Neural cell (in vitro differentiated cells): ENCODE measurements around the gene FREM2. TPM values are rescaled to one million over a fixed set of nuclear protein-coding genes. Genes with fewer than 3 reads are reported as not detected.

Source experiments
- H2AFZ ChIP-seq: fragments of 200-600, 300-800 bp; sonication (generic), shearing (Covaris generic); 2 replicates; pipeline ENCODE4 v1.6.0; 2014; ENCODE audit warnings: low read depth, mild to moderate bottlenecking, antibody characterized with exemption, low read length, moderate library complexity
- H3F3A ChIP-seq: fragments of 200-600 bp; shearing (Covaris generic); 2 replicates; pipeline ENCODE4 v1.6.1; 2016; ENCODE audit warnings: mild to moderate bottlenecking, moderate library complexity, mixed read lengths, antibody characterized with exemption, low read length; ENCODE audit not compliant: insufficient read depth, poor library complexity, severe bottlenecking
- H3K27ac ChIP-seq: fragments of 200-600, 300-800 bp; sonication (generic), shearing (Covaris generic); 2 replicates; pipeline ENCODE4 v1.5.1; 2014; ENCODE audit warnings: mild to moderate bottlenecking, low read length, moderate library complexity
- H3K27me3 ChIP-seq: fragments of 300-800, 200-600 bp; sonication (generic), shearing (Covaris generic); 2 replicates; pipeline ENCODE4 v1.6.0; 2014; ENCODE audit warnings: mild to moderate bottlenecking, low read depth, low read length, moderate library complexity; ENCODE audit not compliant: insufficient read depth
- H3K36me3 ChIP-seq: fragments of 300-800, 200-600 bp; sonication (generic), shearing (Covaris generic); 2 replicates; pipeline ENCODE4 v1.5.1; 2014; ENCODE audit warnings: mild to moderate bottlenecking, antibody characterized with exemption, low read length, moderate library complexity; ENCODE audit not compliant: insufficient read depth
- H3K4me2 ChIP-seq: fragments of 300-800, 200-600 bp; sonication (generic), shearing (Covaris generic); 2 replicates; pipeline ENCODE4 v1.6.0; 2014; ENCODE audit warnings: mild to moderate bottlenecking, low read length
- H3K4me3 ChIP-seq: fragments of 300-800, 200-600 bp; sonication (generic), shearing (Covaris generic); 2 replicates; pipeline ENCODE4 v1.5.1; 2014; ENCODE audit warnings: mild to moderate bottlenecking, low read length, moderate library complexity
- H3K79me2 ChIP-seq: fragments of 200-600 bp; shearing (Covaris generic); replicated peaks from 2 replicates; pipeline ENCODE4 v1.6.0; 2014; ENCODE audit warnings: mild to moderate bottlenecking, low read length, moderate library complexity; ENCODE audit not compliant: insufficient read depth
- H3K9ac ChIP-seq: fragments of 300-800, 200-600 bp; sonication (generic), shearing (Covaris generic); 2 replicates; pipeline ENCODE4 v1.6.1; 2016; ENCODE audit warnings: mild to moderate bottlenecking, low read length, mixed read lengths
- H3K9me2 ChIP-seq: fragments of 200-600 bp; shearing (Covaris generic); 2 replicates; pipeline ENCODE4 v1.6.1; 2016; ENCODE audit warnings: mild to moderate bottlenecking, low read length, mixed read lengths; ENCODE audit not compliant: insufficient read depth
- H3K9me3 ChIP-seq: fragments of 200-600, 300-800 bp; sonication (generic), shearing (Covaris generic); 2 replicates; pipeline ENCODE4 v1.6.1; 2016; ENCODE audit warnings: mild to moderate bottlenecking, mixed run types, low read length, moderate library complexity, mixed read lengths
- H4K20me1 ChIP-seq: fragments of 200-600 bp; shearing (Covaris generic); 2 replicates; pipeline ENCODE4 v1.6.1; 2016; ENCODE audit warnings: mild to moderate bottlenecking, mixed run types; ENCODE audit not compliant: insufficient read depth
- CTCF ChIP-seq: fragments of 450-650 bp; IDR thresholded peaks from 2 replicates; pipeline ENCODE4 v1.5.1; 2014; ENCODE audit warnings: antibody characterized with exemption, mild to moderate bottlenecking, moderate library complexity; ENCODE audit not compliant: poor library complexity, severe bottlenecking
- EP300 ChIP-seq: fragments of 450-650 bp; conservative IDR thresholded peaks from 2 replicates; pipeline ENCODE4 v1.6.1; 2014; ENCODE audit warnings: antibody characterized with exemption, mild to moderate bottlenecking, moderate library complexity; ENCODE audit not compliant: poor library complexity, severe bottlenecking
- EZH2 ChIP-seq: fragments of 200-600, 300-800 bp; shearing (Covaris generic), sonication (generic); IDR thresholded peaks from 2 replicates; pipeline ENCODE4 v1.6.1; 2014; ENCODE audit warnings: antibody characterized with exemption, low read length, borderline replicate concordance, mild to moderate bottlenecking; ENCODE audit not compliant: insufficient read depth, poor library complexity, severe bottlenecking
- MXI1 ChIP-seq: fragments of 450-650 bp; conservative IDR thresholded peaks from 2 replicates; pipeline ENCODE4 v1.6.1; 2014; ENCODE audit warnings: antibody characterized with exemption, mild to moderate bottlenecking; ENCODE audit not compliant: poor library complexity, severe bottlenecking
- POLR2AphosphoS5 ChIP-seq: IDR thresholded peaks from 2 replicates; pipeline ENCODE4 v1.6.1; 2012
- RAD21 ChIP-seq: fragments of 450-650 bp; conservative IDR thresholded peaks from 2 replicates; pipeline ENCODE4 v1.6.1; 2014; ENCODE audit warnings: antibody characterized with exemption, mild to moderate bottlenecking, moderate library complexity
- REST ChIP-seq: IDR thresholded peaks from 2 replicates; pipeline ENCODE4 v1.6.1; 2012; ENCODE audit warnings: borderline replicate concordance
- SMC3 ChIP-seq: fragments of 450-650 bp; conservative IDR thresholded peaks from 2 replicates; pipeline ENCODE4 v1.6.1; 2014; ENCODE audit warnings: antibody characterized with exemption, mild to moderate bottlenecking, moderate library complexity; ENCODE audit not compliant: poor library complexity
- TAF1 ChIP-seq: IDR thresholded peaks from 2 replicates; pipeline ENCODE4 v1.6.1; 2012; ENCODE audit warnings: low read depth
- polyA plus RNA-seq: library from polyadenylated mRNA; depleted of rRNA; stranded (reverse); fragments of >200 nt; gene quantifications from 2 replicates; pipeline ENCODE4 v1.2.3, GENCODE V29; 2014

Gene FREM2
- polyA plus RNA-seq, 1 donor from 2014 or later, result 0.19 TPM

GRCh38 chr13:38848360-38848759 is 161.5 kb downstream of the FREM2 start:
- no peaks in the 10 kb centered on the region for H3K9me3 ChIP-seq
- no peaks in the 10 kb centered on the region for H3K27me3 ChIP-seq
- H3K36me3 ChIP-seq, result no peaks in the 10 kb centered on the region
- H3K9ac ChIP-seq, result no peak overlapping the region
- no peaks in the 10 kb centered on the region for H4K20me1 ChIP-seq
- H3F3A ChIP-seq, result no peaks in the 10 kb centered on the region
- no peaks in the 10 kb centered on the region for H3K79me2 ChIP-seq
- no peak overlapping the region for H3K4me3 ChIP-seq
- H2AFZ ChIP-seq, result no peak overlapping the region
- H3K4me2 ChIP-seq, result no peak overlapping the region
- no peaks in the 10 kb centered on the region for H3K9me2 ChIP-seq
- TF ChIP-seq SMC3, result no peak
- TF ChIP-seq RAD21, result no peak
- TF ChIP-seq TAF1, result no peak
- no peak overlapping the region for H3K27ac ChIP-seq

GRCh38 chr13:38849315-38849714 is 162.4 kb downstream of the FREM2 start:
- TF ChIP-seq REST (no peak), RAD21 (no peak), EZH2 (no peak), EP300 (no peak), SMC3 (no peak), POLR2AphosphoS5 (no peak), CTCF (no peak), MXI1 (no peak), TAF1 (no peak)

More at GRCh38 chr13:38849315-38849714, 162.4 kb downstream of the FREM2 start:
- H3K9me2 ChIP-seq, result no peaks in the 10 kb centered on the region
- H2AFZ ChIP-seq, result no peak overlapping the region
- H3K36me3 ChIP-seq, result no peaks in the 10 kb centered on the region
- H3K4me2 ChIP-seq, result no peak overlapping the region
- H3K9ac ChIP-seq, result no peak overlapping the region
- H3K9me3 ChIP-seq, result no peaks in the 10 kb centered on the region
- H3K79me2 ChIP-seq, result no peaks in the 10 kb centered on the region
- no peak overlapping the region for H3K4me3 ChIP-seq
- no peaks in the 10 kb centered on the region for H3F3A ChIP-seq
- no peaks in the 10 kb centered on the region for H4K20me1 ChIP-seq
- H3K27me3 ChIP-seq, result no peaks in the 10 kb centered on the region
- H3K27ac ChIP-seq, result no peak overlapping the region
